NCI-H510A treated with DMSO at 0.1 percent for 48 hours (cell line): ENCODE results near the gene NUFIP1.
A peak's percentile ranks its signal among the peaks of the same experiment; 100 is the strongest.
"Not testable (repeated sequence)": the region's sequence is repeated elsewhere in the genome, so short reads cannot be mapped to it uniquely, and the experiment has no call there.

Experiments
- DNase-seq: peaks from one replicate; lab custom pipeline; 2025; lab: John Stamatoyannopoulos, UW

Gene NUFIP1

DNA sequence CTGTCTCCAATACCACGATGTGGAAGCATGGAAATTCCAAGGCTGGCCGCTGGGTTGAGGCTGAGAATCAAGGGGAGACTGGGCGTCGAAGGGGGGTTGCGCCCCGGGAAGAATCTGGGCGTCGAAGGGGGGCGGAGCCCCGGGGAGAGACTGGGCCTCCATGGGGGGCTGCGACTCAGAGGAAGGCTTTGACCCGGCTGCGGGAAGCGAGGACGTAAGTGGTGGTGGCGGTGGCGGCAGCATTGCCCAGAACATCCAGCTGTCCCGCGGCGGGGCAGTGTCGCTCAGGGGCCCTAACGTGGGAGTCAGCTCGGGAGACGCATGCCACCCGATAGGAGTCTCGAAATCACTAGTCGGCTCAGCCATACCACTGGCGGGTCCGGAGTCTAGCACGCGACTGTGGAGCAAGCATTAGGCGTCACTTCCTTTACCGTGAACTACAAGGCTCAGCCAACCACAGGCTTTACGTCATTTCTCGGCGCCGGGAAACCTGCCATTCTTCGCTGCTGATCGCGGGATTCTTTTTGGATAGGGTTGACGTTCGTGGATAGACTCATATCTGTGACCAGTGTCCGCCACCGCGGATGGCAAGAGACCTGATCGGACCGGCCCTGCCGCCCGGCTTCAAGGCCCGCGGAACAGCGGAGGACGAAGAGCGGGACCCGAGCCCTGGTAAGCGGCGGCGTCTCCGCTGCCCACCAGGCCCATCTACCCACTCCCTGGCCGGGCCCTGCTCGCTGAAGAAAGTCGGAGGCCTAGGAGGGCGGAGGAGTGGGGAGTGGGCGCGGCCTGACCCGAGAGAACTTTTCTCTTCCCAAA is at the start of gene NUFIP1, which contains the start of gene GPALPP1:
NUFIP1 (minus strand) TSS at position 401 of the 819 bp plus-strand sequence; CDS start at position 366, 35 bp downstream.
GPALPP1 (plus strand) TSS at position 468 of the 819 bp plus-strand sequence; CDS start at position 585, 117 bp downstream.
- peak; percentile 25 for DNase-seq

GRCh38 chr13:45036206-45036605 is 46.9 kb upstream of the NUFIP1 start:
- no peak for DNase-seq

DNA sequence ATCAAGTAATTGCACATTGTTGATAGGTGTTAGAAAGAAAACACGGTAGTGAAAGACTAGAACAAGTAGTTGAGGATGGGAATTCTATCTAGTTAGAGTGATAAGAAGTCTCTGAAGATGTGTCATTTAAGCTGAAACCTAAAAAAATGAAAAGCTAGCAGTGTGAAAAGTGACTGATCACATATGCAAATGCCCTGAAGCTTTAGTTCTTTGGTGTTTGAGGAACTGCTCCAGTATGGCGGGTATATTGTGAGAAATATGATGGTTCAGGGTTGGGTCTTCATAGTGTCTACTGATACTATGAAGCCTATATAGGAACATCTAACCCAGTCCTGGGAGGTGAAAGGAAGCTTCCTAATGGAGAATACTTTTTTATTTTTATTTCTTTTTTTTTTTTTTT is 45.1 kb upstream of the NUFIP1 start:
- no peak for DNase-seq

GRCh38 chr13:45024847-45025246 is 35.6 kb upstream of the NUFIP1 start:
- DNase-seq: no peak

DNA sequence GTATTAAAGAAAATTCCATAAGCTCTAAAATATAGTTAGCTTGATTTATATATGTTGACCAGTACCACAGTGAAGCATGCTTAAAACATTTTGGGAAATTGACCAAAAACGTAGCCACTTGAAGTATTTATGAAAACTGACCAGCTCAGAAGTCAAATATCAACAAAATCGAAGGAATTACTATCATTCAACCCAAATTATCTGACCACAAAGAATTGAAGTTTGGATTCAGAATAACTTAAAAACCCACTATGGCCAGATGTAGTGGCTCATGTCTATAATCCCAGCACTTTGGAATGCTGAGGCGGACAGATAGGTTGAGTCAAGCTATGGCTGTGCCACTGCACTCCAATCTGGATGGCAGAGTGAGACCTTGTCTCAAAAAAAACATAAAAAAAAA is 32.0 kb upstream of the NUFIP1 start:
- DNase-seq: no peak

- DNase-seq: not testable (repeated sequence)
Measured at GRCh38 chr13:45019981-45020380, 30.7 kb upstream of the NUFIP1 start.

DNA sequence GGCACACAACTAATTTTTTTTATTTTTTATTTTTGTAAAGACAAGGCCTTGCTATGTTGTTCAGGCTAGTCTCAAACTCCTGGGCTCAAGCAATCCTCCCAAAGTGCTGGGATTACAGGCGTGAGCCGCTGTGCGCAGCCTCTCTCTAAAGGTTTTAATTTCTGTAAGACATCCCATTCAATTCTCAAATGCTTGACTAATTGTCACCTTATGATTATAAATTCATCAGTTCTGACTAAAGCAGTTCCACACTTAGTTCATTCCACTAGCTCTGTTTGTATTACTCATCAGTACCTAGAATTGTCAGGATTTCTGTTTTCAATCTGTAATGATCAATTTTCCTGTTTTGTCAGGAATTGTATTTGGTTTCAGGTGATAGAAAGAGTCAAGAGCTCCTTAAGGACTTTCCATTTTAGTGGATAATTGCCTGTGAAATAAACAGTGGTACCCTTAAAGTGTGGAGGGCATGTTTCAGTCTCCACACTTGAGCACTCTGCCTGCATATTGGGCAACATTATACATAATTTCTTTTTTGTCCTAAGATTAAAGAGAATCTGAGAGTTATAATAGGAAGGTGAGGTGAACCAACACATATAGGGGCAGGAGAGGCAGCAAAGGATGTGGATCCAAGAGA is 27.6 kb upstream of the NUFIP1 start:
- DNase-seq: no peak

- DNase-seq: no peak
Measured at GRCh38 chr13:45015300-45015699, 26.0 kb upstream of the NUFIP1 start.

DNA sequence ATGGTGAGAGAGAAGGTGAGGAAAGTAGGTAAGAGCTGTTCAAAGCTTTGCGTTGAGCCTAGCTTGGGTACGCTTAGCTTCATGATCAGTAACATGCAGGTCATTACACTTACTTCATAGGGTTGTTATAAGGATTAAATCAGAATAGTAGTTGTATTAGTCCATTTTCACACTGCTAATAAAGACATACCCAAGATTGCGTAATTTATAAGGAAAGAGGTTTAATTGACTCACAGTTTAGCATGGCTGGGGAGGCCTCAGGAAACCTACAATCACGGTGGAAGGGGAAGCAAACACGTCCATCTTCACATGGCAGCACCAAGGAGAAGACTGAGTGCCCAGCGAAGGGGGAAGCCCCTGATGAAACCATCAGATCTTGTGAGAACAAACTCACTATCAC is 21.9 kb upstream of the NUFIP1 start:
- no peak for DNase-seq

- DNase-seq: no peak
Measured at GRCh38 chr13:45007823-45008222, 18.6 kb upstream of the NUFIP1 start.

DNA sequence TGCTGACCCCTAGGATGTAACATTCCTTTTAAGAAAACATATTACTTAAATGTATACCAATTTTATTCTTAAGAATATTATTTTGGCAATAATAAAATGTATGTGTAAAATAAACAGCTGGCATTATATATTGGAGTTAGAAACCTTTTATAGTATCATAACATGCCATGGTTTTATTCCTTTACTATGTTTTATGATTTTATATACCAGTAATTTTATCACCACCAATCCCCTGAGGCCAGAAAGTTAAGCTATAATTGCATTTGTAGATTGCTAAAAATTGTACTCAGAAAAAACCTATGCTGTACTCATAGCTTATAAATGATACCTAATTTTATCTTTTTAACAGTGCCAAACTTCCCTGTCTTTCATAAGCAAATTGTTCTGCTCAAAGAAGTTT is 18.0 kb upstream of the NUFIP1 start:
- DNase-seq: no peak

- no peak for DNase-seq
Measured at GRCh38 chr13:45004096-45004495, 14.8 kb upstream of the NUFIP1 start.

GRCh38 chr13:45003417-45003816 is 14.1 kb upstream of the NUFIP1 start:
- DNase-seq: no peak

- no peak for DNase-seq
Measured at GRCh38 chr13:44989941-44990340, 670 bp upstream of the NUFIP1 start.

DNA sequence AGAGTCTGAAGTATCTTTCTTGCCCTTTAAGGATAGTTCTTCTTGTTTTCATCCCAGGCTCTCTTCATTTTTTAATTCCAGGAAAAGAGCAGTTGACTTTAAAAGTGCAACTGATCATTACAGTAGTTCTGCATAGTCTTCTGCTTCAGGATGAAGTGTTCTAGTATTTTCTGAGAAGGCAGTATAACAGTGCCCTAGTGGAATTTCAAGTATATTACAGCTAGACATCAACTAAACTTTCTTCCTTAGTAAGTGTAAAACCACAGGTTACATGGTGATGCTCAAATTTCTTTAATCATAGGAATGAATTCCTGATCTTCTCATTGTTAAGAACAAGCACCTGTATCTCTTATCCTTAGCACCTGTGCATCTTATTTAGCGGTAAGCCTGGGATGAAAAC is 10.9 kb downstream of the NUFIP1 start:
- DNase-seq: no peak

- DNase-seq: no peak
Measured at GRCh38 chr13:44976949-44977583, 12.2 kb downstream of the NUFIP1 start.

GRCh38 chr13:44976196-44976595 is 13.1 kb downstream of the NUFIP1 start:
- no peak for DNase-seq

DNA sequence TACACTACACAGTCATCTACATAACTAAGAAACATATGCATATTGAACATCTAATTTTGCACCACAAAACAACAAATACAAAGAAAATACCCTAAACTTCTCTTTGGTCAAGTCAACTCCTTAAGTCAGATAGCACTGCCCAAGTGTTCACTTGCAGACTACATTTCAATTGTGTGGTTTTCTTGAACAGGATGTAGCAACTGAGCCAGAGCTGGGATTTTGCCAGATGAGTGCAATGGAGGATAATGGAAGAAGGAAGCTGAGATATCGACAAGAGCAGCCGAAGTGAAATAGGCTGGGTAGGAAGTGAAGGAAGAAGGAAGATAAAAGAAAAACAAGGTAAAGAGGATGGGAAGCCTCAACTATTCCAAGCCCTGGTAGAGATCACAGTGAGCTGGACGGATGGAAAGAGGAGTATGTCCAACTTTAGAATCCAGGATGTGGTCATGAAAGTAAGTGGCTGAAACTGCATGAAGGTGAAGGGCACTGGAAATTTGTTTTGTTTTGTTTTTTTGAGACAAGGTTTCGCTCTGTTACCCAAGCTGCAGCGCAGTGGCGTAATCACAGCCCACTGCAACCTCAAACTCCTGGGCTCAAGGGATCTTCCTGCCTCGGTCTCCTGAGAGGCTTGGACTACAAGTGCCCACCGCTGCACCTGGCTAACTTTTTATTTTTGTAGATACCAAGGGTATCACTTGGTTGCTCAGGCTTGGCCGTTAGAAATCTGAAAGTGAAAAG is 15.0 kb downstream of the NUFIP1 start:
- DNase-seq: no peak

DNA sequence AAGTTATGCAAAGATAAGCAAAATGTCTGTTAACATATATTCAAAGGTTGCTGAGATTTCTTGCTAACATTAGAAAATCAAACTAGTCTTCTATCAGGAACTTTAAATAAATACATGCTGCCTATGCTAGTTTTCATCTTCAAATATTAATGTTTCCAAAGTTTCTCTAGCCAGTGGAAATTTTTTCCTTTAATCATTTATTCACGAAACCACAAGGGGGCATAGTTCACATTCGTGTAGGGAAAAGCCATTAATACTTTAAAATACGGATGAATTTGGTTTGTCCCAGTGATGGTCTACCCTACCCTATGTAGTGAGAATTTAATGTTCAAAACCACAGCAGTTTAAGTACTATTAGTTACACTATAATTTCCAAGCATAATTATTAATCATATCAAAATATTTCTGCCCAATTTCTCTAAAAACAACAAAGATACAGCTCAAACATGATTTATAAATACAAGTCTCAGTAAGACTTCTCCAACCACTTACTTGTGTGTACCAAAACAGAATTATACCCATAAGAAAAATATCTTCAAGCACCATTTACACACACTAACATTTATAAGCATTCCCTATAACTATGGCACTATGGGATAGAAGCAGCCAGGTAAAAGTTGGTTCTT is 16.2 kb downstream of the NUFIP1 start:
- DNase-seq: peak; percentile 1

GRCh38 chr13:44971656-44972595 is 17.3 kb downstream of the NUFIP1 start:
- no peak for DNase-seq
